H1 (cell line): ENCODE data around the gene NCK1. TPM values are rescaled to one million over a fixed set of nuclear protein-coding genes. Genes with fewer than 3 reads are reported as not detected.

Experiments
- CTCF ChIA-PET: fragments of 300-600 bp; sonication (Branson Sonifier 250); formaldehyde crosslinking; loops from one replicate; lab custom pipeline; 2021; ENCODE audit not compliant: partially characterized antibody; lab: Charles Lee
- POLR2A ChIA-PET: fragments of 300-600 bp; sonication (Branson Sonifier 250); formaldehyde crosslinking; loops from one replicate; lab custom pipeline; 2021; ENCODE audit warnings: inconsistent platforms; ENCODE audit not compliant: partially characterized antibody; lab: Charles Lee
- DNase-seq, 2 experiments: peaks; one replicate each; pipeline versions ENCODE4 v3.0.0 to v3.0.0-alpha.2; 2010 to 2022; ENCODE audit warnings: low spot score in 2 of 2, low read depth in 1 of 2, mixed read lengths in 1 of 2
- FAIRE-seq: peaks from 2 replicates; lab custom pipeline; 2011; peaks lifted over from hg19 to GRCh38; lab: Jason Lieb, UNC
- H2AFZ ChIP-seq: 2 replicates; pipeline ENCODE4 v1.8.1; 2012; ENCODE audit warnings: low read length, inconsistent platforms
- H2AK5ac ChIP-seq: 2 replicates; pipeline ENCODE4 v1.6.1; 2013; ENCODE audit warnings: low read depth, low read length
- H2BK120ac ChIP-seq: replicated peaks from 2 replicates; pipeline ENCODE3; 2013; ENCODE audit warnings: low read depth, low read length, inconsistent platforms
- H2BK12ac ChIP-seq: 2 replicates; pipeline ENCODE4 v1.6.1; 2013; ENCODE audit warnings: low read depth, low read length
- H2BK15ac ChIP-seq: 2 replicates; pipeline ENCODE4 v1.6.1; 2013; ENCODE audit warnings: low read length
- H2BK20ac ChIP-seq: 2 replicates; pipeline ENCODE4 v1.6.1; 2013; ENCODE audit warnings: low read length
- H2BK5ac ChIP-seq: 2 replicates; pipeline ENCODE4 v1.6.1; 2013; ENCODE audit warnings: low read depth, low read length
- H3K14ac ChIP-seq: 2 replicates; pipeline ENCODE4 v1.6.1; 2013; ENCODE audit warnings: inconsistent platforms; ENCODE audit not compliant: insufficient read length
- H3K18ac ChIP-seq: 2 replicates; pipeline ENCODE4 v1.6.1; 2013; ENCODE audit warnings: low read length; ENCODE audit errors: extremely low read depth
- H3K23ac ChIP-seq: 2 replicates; pipeline ENCODE4 v1.6.1; 2013; ENCODE audit warnings: inconsistent platforms; ENCODE audit not compliant: insufficient read length
- H3K23me2 ChIP-seq: 2 replicates; pipeline ENCODE4 v1.6.1; 2013; ENCODE audit warnings: low read depth, low read length
- H3K27ac ChIP-seq: 2 replicates; pipeline ENCODE4 v1.6.1; 2011; ENCODE audit warnings: low read depth, low read length, inconsistent platforms
- H3K27me3 ChIP-seq, 4 experiments: replicated peaks in 1 of 4; 1 replicate in 1 of 4; 2 replicates in 3 of 4; pipeline versions ENCODE4 v1.6.1 to v1.8.1; 2011 to 2013; ENCODE audit warnings: low read length in 3 of 4, mild to moderate bottlenecking in 3 of 4, inconsistent platforms in 2 of 4, mixed read lengths in 2 of 4, moderate library complexity in 1 of 4; ENCODE audit not compliant: control insufficient read depth in 3 of 4, insufficient read depth in 3 of 4; ENCODE audit errors: extremely low read depth in 1 of 4
- H3K36me3 ChIP-seq, 4 experiments: 2 replicates each; pipeline versions ENCODE4 v1.6.1 to v1.8.1; 2011 to 2013; ENCODE audit warnings: mild to moderate bottlenecking in 4 of 4, low read length in 3 of 4, moderate library complexity in 2 of 4, control low read depth in 1 of 4, inconsistent platforms in 1 of 4; ENCODE audit not compliant: insufficient read depth in 4 of 4, control insufficient read depth in 2 of 4
- H3K4ac ChIP-seq: replicated peaks from 2 replicates; pipeline ENCODE3; 2013; ENCODE audit warnings: low read length, low read depth, mixed read lengths, inconsistent platforms; ENCODE audit not compliant: insufficient read length
- H3K4me1 ChIP-seq, 4 experiments: replicated peaks in 1 of 4; 1 replicate in 1 of 4; 2 replicates in 3 of 4; pipeline versions ENCODE4 v1.6.1 to v1.8.1; 2011 to 2013; ENCODE audit warnings: low read length in 3 of 4, inconsistent platforms in 2 of 4, mixed read lengths in 1 of 4; ENCODE audit not compliant: insufficient read depth in 4 of 4, control insufficient read depth in 3 of 4
- H3K4me2 ChIP-seq, 2 experiments: 2 replicates each; pipeline versions ENCODE4 v1.6.1 to v1.8.1; 2011 to 2013; ENCODE audit warnings: low read depth in 2 of 2, low read length in 2 of 2, control low read depth in 1 of 2, inconsistent platforms in 1 of 2, mild to moderate bottlenecking in 1 of 2; ENCODE audit not compliant: insufficient read depth in 1 of 2
- H3K4me3 ChIP-seq, 4 experiments: fragments of 200-600, 300-600 bp in 1 of 4; sonication (generic), shearing (Covaris generic), sonication (Bioruptor Twin) in 1 of 4; 2 replicates each; pipeline versions ENCODE4 v1.5.1 to v1.8.1; 2011 to 2016; ENCODE audit warnings: low read length in 4 of 4, low read depth in 3 of 4, control low read depth in 2 of 4, inconsistent platforms in 2 of 4, mild to moderate bottlenecking in 2 of 4, mixed read lengths in 1 of 4, moderate library complexity in 1 of 4; ENCODE audit not compliant: insufficient read depth in 2 of 4; ENCODE audit errors: extremely low read depth in 1 of 4
- H3K56ac ChIP-seq: replicated peaks from 2 replicates; pipeline ENCODE3; 2013; ENCODE audit warnings: low read depth, mild to moderate bottlenecking, mixed read lengths, low read length, inconsistent platforms; ENCODE audit not compliant: insufficient read length
- H3K79me1 ChIP-seq: 2 replicates; pipeline ENCODE4 v1.6.1; 2013; ENCODE audit warnings: low read depth, low read length, control low read depth
- H3K79me2 ChIP-seq, 2 experiments: 2 replicates each; pipeline versions ENCODE4 v1.6.1 to v1.8.1; 2012 to 2013; ENCODE audit warnings: low read length in 2 of 2, mild to moderate bottlenecking in 2 of 2, inconsistent platforms in 1 of 2; ENCODE audit not compliant: insufficient read depth in 2 of 2, control insufficient read depth in 1 of 2
- H3K9ac ChIP-seq, 4 experiments: replicated peaks in 1 of 4; 1 replicate in 1 of 4; 2 replicates in 3 of 4; pipeline versions ENCODE4 v1.6.1 to v1.8.1; 2011 to 2013; ENCODE audit warnings: low read depth in 3 of 4, low read length in 3 of 4, control low read depth in 2 of 4, mild to moderate bottlenecking in 2 of 4, moderate library complexity in 2 of 4, inconsistent platforms in 1 of 4; ENCODE audit errors: extremely low read depth in 1 of 4
- H3K9me3 ChIP-seq, 2 experiments: 2 replicates each; pipeline versions ENCODE4 v1.6.1 to v1.8.1; 2012 to 2013; ENCODE audit warnings: mild to moderate bottlenecking in 2 of 2, moderate library complexity in 2 of 2, control low read depth in 1 of 2, inconsistent platforms in 1 of 2, low read depth in 1 of 2, low read length in 1 of 2, mixed read lengths in 1 of 2; ENCODE audit not compliant: insufficient read depth in 2 of 2
- H4K20me1 ChIP-seq, 2 experiments: replicated peaks in 1 of 2; 2 replicates each; pipeline versions ENCODE3 to v1.8.1; 2011 to 2013; ENCODE audit warnings: inconsistent platforms in 2 of 2, low read length in 2 of 2, mild to moderate bottlenecking in 1 of 2; ENCODE audit not compliant: insufficient read depth in 2 of 2, control insufficient read depth in 1 of 2
- H4K5ac ChIP-seq: 2 replicates; pipeline ENCODE4 v1.6.1; 2013; ENCODE audit warnings: low read length, low read depth, mixed read lengths, inconsistent platforms; ENCODE audit not compliant: insufficient read length
- H4K8ac ChIP-seq: 2 replicates; pipeline ENCODE4 v1.8.0; 2013; ENCODE audit warnings: mild to moderate bottlenecking, moderate library complexity, low read length, inconsistent platforms; ENCODE audit not compliant: insufficient read depth; ENCODE audit errors: extremely low read depth
- H4K91ac ChIP-seq: replicated peaks from 2 replicates; pipeline ENCODE3; 2013; ENCODE audit warnings: low read length, mixed read lengths, inconsistent platforms; ENCODE audit not compliant: insufficient read length
- BRCA1 ChIP-seq: IDR thresholded peaks from 2 replicates; pipeline ENCODE4 v1.6.1; 2012; ENCODE audit warnings: low read depth, low read length, improper control_type of control experiment
- CBX5 ChIP-seq: fragments of 300-800, 300-1000 bp; sonication (generic); IDR thresholded peaks from 2 replicates; pipeline ENCODE4 v1.7.1; 2016; ENCODE audit warnings: antibody characterized with exemption, low read length, low read depth
- CBX8 ChIP-seq: fragments of 300-800, 300-1000 bp; sonication (generic); IDR thresholded peaks from 2 replicates; pipeline ENCODE4 v1.7.1; 2016; ENCODE audit warnings: low read depth, low read length, borderline replicate concordance
- CTBP2 ChIP-seq: IDR thresholded peaks from 2 replicates; pipeline ENCODE4 v1.7.0; 2011; ENCODE audit warnings: borderline replicate concordance, mild to moderate bottlenecking, moderate library complexity, mixed read lengths, low read length; ENCODE audit not compliant: insufficient read depth, insufficient read length
- JUND ChIP-seq: IDR thresholded peaks from 2 replicates; pipeline ENCODE4 v1.6.1; 2011; ENCODE audit warnings: mild to moderate bottlenecking, improper control_type of control experiment, low read length
- KDM1A ChIP-seq: fragments of 200-600, 300-600 bp; sonication (generic); IDR thresholded peaks from 2 replicates; pipeline ENCODE4 v1.7.1; 2016; ENCODE audit warnings: mild to moderate bottlenecking, low read length, borderline replicate concordance
- NRF1 ChIP-seq: IDR thresholded peaks from 2 replicates; pipeline ENCODE4 v1.6.1; 2011; ENCODE audit warnings: mild to moderate bottlenecking, low read depth, low read length, improper control_type of control experiment
- RAD21 ChIP-seq, 2 experiments: IDR thresholded peaks in 1 of 2; conservative IDR thresholded peaks in 1 of 2; 2 replicates each; pipeline ENCODE4 v1.6.1; 2011; ENCODE audit warnings: low read depth in 2 of 2, low read length in 2 of 2, improper control_type of control experiment in 1 of 2, inconsistent platforms in 1 of 2, mild to moderate bottlenecking in 1 of 2, moderate library complexity in 1 of 2
- SUZ12 ChIP-seq: fragments of 200-600 bp; sonication (generic); IDR thresholded peaks from 2 replicates; pipeline ENCODE4 v1.6.1; 2012; ENCODE audit warnings: mild to moderate bottlenecking, inconsistent platforms, low read length, moderate library complexity, mixed read lengths
- WGBS, 2 experiments: shearing (Covaris generic) in 1 of 2; methylation state at CpG; one replicate each; pipeline versions ENCODE4 v1.1.6 to v1.1.7; 2013 to 2015; ENCODE audit warnings: low lambda C conversion rate in 2 of 2, mixed read lengths in 2 of 2, inconsistent platforms in 1 of 2, low coverage in 1 of 2, missing lambda C conversion rate in 1 of 2; ENCODE audit not compliant: insufficient replicate concordance in 2 of 2, insufficient coverage in 1 of 2, insufficient read length in 1 of 2; ENCODE audit errors: extremely low coverage in 1 of 2, missing lambda C conversion rate in 1 of 2; 5-methylcytosine and 5-hydroxymethylcytosine counted together
- polyA plus RNA-seq, 7 experiments: library from polyadenylated mRNA; depleted of rRNA in 3 of 7; stranded (reverse) in 5 of 7; unstranded in 2 of 7; fragments of >200 nt in 5 of 7; fragments of 200-250 nt in 2 of 7; gene quantifications; 1 replicate in 5 of 7; 2 replicates in 1 of 7; 4 replicates in 1 of 7; pipeline versions ENCODE4 v1.2.1 to v1.2.3, GENCODE V29; 2011 to 2013; ENCODE audit warnings: missing spikeins in 2 of 7, mixed read lengths in 2 of 7
- total RNA-seq: library from RNA; stranded (reverse); fragmentation: NEBNext Ultra II Directional; extraction: Animal tissue kit (Norgen Biotek cat#: 25700); gene quantifications from 2 replicates; pipeline ENCODE4 v1.2.1, GENCODE V29; 2021

NCK1 gene
- total and polyA plus RNA-seq, 2 of the 8 experiments (the other 6 are each of a cell fraction or from before 2014, with no cell fraction given): 10.0 to 28.5 TPM

DNA sequence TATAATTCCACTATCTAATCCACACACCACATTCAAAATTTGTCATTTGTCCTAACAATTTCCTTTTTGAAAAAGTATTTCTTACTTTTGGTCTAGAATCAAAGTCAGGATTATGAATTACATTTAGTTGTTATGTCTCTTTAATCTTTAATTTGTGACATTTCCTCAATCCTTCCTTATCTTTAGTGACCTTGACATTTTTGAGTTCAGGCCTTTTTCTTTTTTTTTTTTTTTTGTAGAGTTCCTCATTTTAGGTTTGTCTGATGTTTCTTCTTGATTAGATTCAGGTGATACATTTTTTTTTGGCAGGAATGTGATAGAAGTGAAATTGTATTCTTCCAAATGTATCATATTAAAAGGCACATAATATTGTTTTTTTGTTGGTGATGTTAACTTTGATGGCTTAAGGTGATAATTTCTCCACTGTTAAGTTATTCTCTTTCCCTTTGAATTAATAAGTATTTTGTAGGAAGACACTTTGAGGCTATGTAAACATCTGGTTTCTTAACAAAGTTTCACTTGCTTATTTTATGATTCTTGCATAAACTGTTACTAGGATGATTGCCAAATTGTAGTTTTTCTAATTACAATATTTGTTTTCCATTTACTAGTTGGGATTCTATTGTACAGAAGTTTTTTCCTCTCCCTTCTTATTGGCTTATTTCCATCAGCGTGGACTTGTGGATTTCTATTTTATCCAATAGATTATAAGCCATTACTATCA, 26.8 kb upstream of the NCK1 start:
- peaks cover 0 to 7% (median 0%) of the 10 kb centered on the region in 4 experiments; a peak in 2 of 8 replicates for H3K36me3 ChIP-seq
- 0 out of 7 replicates have a peak, but pooled peaks cover 0 to 3% (median 0%) of the 10 kb centered on the region in 4 experiments for H3K4me1 ChIP-seq
- DNase-seq: no peak
- no peak overlapping the region for H3K14ac ChIP-seq
- no peak overlapping the region for H4K91ac ChIP-seq
- no peak overlapping the region for H2BK20ac ChIP-seq
- no peak overlapping the region for H2BK12ac ChIP-seq
- H2BK15ac ChIP-seq: no peak overlapping the region
- H4K5ac ChIP-seq: no peak overlapping the region
- no peaks in the 10 kb centered on the region for H3K9me3 ChIP-seq
- no peak overlapping the region for H3K18ac ChIP-seq
- POLR2A ChIA-PET: interaction anchor here (0.6 kb wide), 1 partner anchor 54 kb away, joined by 4 read pairs; no protein-coding TSS in a partner anchor
- WGBS, 2 experiments: 91% methylated on average over 1 of the region's 1 CpG; no CpG with 5 or more reads in 1 of the 2 experiments
- no peak overlapping the region for H4K8ac ChIP-seq
- no peak overlapping the region for H3K4me3 ChIP-seq
- H2AK5ac ChIP-seq: no peak overlapping the region
- H2AFZ ChIP-seq: no peak overlapping the region
- H3K4ac ChIP-seq: no peak overlapping the region
- no peak for TF ChIP-seq CBX8
- TF ChIP-seq CTBP2: no peak
- no peak for TF ChIP-seq BRCA1
- TF ChIP-seq KDM1A: no peak
- no peak for TF ChIP-seq JUND
- no peak for TF ChIP-seq NRF1
- no peak for TF ChIP-seq RAD21 (IDR thresholded peaks at IDR 0.05 in 1 of 2, conservative IDR thresholded peaks at IDR 0.05 in 1 of 2; ENCODE audit: low read depth in 2 of 2, low read length in 2 of 2)
- no peak for TF ChIP-seq CBX5
- no peak for TF ChIP-seq SUZ12
- H3K56ac ChIP-seq: no peak overlapping the region
- H3K23ac ChIP-seq: no peak overlapping the region
- no peaks in the 10 kb centered on the region; a peak in 1 of 7 replicates for H3K27me3 ChIP-seq
- H3K4me2 ChIP-seq: no peak overlapping the region
- peaks cover 0 to 25% of the 10 kb centered on the region in 2 experiments; a peak in 2 of 4 replicates for H3K79me2 ChIP-seq
- H3K23me2 ChIP-seq: no peaks in the 10 kb centered on the region
- CTCF ChIA-PET: interaction anchor here (1.1 kb wide), 1 partner anchor 64 kb away, joined by 3 read pairs; no protein-coding TSS in a partner anchor
- H2BK120ac ChIP-seq: no peak overlapping the region
- H4K20me1 ChIP-seq: peaks cover 0 to 4% of the 10 kb centered on the region in 2 experiments
- no peak overlapping the region for H2BK5ac ChIP-seq
- no peak overlapping the region for H3K9ac ChIP-seq
- peaks cover 4% of the 10 kb centered on the region; the same call in 1 of the 2 replicates for H3K79me1 ChIP-seq
- no peak overlapping the region for H3K27ac ChIP-seq
- FAIRE-seq: no peak
